ENCODE data around the gene IKBKE. TPM values are rescaled to one million over a fixed set of nuclear protein-coding genes. Genes with fewer than 3 reads are reported as not detected.

The IKBKE gene
- total RNA-seq, 8 experiments from 2014 or later = 0.05 to 10.0 (median 3.3) TPM

DNA sequence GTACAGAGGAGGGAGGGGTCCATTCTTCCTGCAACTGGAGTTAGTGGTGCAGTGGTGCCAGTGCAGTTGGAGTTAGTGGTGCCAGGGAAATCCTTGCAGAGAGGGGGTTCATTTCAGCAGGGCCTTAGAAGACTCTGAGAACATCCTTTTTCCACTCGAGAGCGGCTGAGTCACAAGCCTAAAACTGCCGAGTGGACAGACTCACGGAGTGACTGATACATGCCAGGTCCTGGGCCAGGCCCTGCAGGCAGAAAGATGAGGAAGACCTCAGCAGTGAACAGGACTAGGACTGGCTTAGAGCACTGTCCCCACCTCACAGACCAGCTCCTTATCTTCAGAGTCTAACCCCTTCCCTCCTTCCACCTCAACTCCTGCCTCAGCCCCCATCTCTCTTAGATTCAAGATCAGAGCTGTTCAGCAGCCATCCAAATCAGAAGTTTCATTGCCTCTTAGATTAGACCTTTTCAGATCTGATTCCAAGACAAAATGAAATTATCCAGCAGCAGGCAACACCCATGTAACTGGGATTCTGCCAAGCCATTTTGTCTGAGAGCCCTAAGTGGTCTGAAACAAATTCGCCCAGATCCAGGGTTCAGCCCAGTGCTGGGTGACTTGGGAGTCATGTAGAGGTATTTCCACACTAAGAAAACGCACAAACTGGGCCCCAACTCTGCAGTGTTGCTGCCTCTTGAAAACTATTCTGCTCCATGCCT, 12.7 kb upstream of the IKBKE start:
- Histone ChIP-seq H3K27ac (no peak overlapping the region), H3K4me3 (no peak overlapping the region), H3K4me1 (replicated peaks in 1 of 2) (peaks cover 11 to 12% of the 10 kb centered on the region in 2 donors)
- ATAC-seq (replicated peaks in 6 of 8) = peak in 2 of 8 experiments; percentile 24 to 45
- in situ Hi-C loops (cut with MboI; ENCODE audit: low pct_unique_long_range_greater_than_20kb in 2 of 9, low sequenced_read_pairs in 9 of 9, unreplicated experiment in 9 of 9) = no loop called here
- 5 to 100% (median 85%) methylated on average over 1 to 6 of the region's 6 CpGs; no CpG with 5 or more reads in 3 of the 10 experiments for WGBS, 10 experiments

DNA sequence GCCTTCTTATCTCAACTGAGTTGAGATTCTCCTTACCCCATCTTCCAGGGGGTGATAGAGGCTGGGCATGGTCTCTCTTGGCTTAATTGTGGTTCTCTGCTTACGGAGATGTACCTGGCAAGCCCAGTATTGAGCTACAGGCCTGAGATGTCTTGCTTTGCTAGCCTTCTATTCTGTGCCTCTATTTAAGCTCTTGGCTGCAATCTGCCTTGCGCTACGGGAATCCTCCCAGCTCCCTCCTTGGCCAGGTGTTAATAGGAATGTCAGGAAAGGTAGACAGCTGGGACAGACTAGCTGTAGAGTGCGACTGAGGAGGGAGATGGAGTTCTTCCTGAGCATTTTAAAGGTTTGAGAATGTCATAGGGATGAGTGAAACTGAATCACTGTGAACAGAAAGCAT, 10.6 kb upstream of the IKBKE start:
- no peak for ATAC-seq (replicated peaks in 6 of 8)
- Histone ChIP-seq H3K4me3 (no peak overlapping the region), H3K4me1 (replicated peaks in 1 of 2) (peaks cover 11 to 21% of the 10 kb centered on the region in 2 donors), H3K27ac (no peak overlapping the region)
- in situ Hi-C loops (cut with MboI; ENCODE audit: low pct_unique_long_range_greater_than_20kb in 2 of 9, low sequenced_read_pairs in 9 of 9, unreplicated experiment in 9 of 9) = no loop called here
- WGBS, 10 experiments = 75 to 100% (median 94%) methylated on average over 1 to 4 of the region's 4 CpGs; no CpG with 5 or more reads in 3 of the 10 experiments

DNA sequence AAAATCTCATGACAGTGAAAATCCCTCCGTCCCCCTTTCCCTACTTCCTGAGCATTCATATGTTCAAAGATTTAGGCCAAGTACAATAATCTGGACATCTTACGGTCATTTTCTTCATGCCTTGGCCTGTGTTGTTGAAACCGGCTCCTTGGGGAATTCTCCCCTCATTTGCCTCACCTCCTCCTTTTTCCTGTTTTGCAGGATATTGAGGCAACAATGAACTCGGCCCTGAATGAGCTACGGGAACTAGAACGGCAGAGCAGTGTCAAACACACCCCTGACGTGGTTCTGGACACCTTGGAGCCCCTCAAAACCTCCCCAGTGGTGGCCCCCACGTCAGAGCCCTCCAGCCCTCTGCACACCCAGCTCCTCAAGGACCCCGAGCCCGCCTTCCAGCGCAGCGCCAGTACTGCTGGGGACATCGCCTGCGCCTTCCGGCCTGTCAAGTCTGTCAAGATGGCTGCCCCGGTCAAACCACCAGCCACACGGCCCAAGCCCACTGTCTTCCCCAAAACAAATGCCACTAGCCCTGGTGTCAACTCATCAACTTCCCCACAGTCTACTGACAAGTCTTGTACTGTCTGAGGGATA, 9.3 kb upstream of the IKBKE start:
- in situ Hi-C loops (cut with MboI; ENCODE audit: low pct_unique_long_range_greater_than_20kb in 2 of 9, low sequenced_read_pairs in 9 of 9, unreplicated experiment in 9 of 9) = no loop called here
- no peak overlapping the region for H3K4me3 ChIP-seq
- H3K27ac ChIP-seq = no peak overlapping the region
- peaks cover 4 to 17% of the 10 kb centered on the region in 2 donors for H3K4me1 ChIP-seq (replicated peaks in 1 of 2)
- no peak for ATAC-seq (replicated peaks in 6 of 8)
- WGBS, 10 experiments = 67 to 100% (median 93%) methylated on average over 1 to 17 of the region's 17 CpGs; no CpG with 5 or more reads in 1 of the 10 experiments

DNA sequence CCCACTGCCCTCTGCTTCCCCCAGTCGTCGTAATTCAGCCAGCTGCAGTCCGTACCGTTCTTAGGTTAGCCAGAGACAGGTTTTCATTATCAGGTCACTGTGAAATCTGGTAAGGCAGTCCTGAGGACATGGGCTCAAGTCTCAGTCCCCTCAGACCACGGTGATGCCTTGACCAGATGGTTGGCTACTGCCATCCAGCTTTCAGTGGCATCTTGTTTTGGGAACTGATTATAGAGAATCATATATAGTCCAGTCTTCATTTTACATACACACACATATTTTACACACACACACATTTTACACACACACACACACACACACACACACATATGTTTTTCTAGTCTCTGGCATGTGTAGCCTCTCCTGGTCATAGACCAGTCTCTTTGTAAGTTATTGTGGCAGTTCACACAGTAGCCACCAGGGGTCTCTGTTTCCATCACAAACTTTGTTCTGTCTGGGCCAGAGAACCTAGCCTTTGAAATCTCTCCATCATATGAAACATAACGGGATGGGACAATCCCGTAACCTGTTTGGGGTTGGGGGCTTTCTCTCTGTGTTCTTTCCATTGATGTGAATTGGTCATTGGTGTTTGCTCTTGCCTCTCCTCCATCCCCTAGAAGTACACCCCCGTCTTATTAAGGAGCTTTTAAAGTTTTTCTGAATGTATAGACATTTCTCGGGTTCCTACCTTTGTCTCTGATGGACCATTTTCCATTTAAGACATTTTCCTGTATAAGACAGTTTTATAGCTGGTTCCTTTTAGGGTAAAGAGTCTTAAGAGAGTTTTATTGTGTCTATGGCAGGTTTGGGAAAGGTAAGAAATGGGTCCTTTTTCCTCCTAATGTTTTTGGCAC, 8.4 kb upstream of the IKBKE start:
- in situ Hi-C loops (cut with MboI; ENCODE audit: low pct_unique_long_range_greater_than_20kb in 2 of 9, low sequenced_read_pairs in 9 of 9, unreplicated experiment in 9 of 9) = no loop called here
- no peak overlapping the region for H3K27ac ChIP-seq
- no peak overlapping the region for H3K4me3 ChIP-seq
- H3K4me1 ChIP-seq (replicated peaks in 1 of 2) = peaks cover 0 to 13% of the 10 kb centered on the region in 2 donors
- WGBS, 10 experiments = 50 to 93% (median 74%) methylated on average over 2 to 9 of the region's 9 CpGs; no CpG with 5 or more reads in 2 of the 10 experiments
- peak; percentile 21 to 89 (median 62) for ATAC-seq (replicated peaks in 6 of 8)

DNA sequence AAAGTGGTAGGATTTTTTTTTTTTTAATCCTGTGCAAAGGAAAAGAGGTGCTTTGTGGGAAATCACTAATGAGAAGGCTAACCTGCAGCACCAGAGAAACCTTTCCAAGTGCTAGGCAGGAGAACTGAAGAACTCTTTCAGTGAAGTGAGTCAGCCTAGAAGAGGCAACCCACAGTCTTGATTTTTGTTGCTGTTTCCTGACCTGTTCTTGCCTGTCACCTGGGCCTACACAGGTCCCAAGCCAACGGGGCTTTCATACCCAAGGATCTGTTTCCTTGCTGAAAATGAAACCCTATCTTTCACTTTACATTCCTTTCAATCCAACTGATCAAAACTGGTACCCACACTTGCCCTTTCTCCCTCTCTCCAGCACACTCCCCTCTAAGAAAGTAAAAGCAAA, 7.1 kb upstream of the IKBKE start:
- H3K27ac ChIP-seq = no peak overlapping the region
- no peak for ATAC-seq (replicated peaks in 6 of 8)
- peaks cover 0 to 13% of the 10 kb centered on the region in 2 donors for H3K4me1 ChIP-seq (replicated peaks in 1 of 2)
- no peak overlapping the region for H3K4me3 ChIP-seq
- 40 to 100% (median 100%) methylated on average over 1 of the region's 1 CpG; no CpG with 5 or more reads in 4 of the 10 experiments for WGBS, 10 experiments
- in situ Hi-C loops (cut with MboI; ENCODE audit: low pct_unique_long_range_greater_than_20kb in 2 of 9, low sequenced_read_pairs in 9 of 9, unreplicated experiment in 9 of 9) = no loop called here

DNA sequence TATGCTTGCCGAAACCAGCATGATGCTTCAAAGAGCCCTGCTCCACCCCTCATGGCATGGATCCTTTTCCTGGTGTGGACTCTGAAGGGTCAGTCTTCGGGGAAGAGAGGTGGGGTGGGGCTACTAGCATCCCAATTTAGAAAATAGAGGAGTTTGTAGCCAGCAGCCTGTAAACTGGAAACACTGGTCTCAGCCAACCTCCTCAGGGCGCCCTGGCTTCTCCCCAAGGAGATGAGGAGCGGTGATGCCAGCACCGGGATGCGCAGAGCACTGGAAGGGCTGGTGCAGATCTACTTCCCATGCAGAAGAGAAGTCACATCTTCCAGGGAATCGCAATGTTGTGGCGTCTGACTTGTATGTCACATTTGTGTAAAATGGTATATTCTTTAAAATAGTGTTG, 6.4 kb upstream of the IKBKE start:
- in situ Hi-C loops (cut with MboI; ENCODE audit: low pct_unique_long_range_greater_than_20kb in 2 of 9, low sequenced_read_pairs in 9 of 9, unreplicated experiment in 9 of 9) = no loop called here
- H3K4me3 ChIP-seq = no peak overlapping the region
- ATAC-seq (replicated peaks in 6 of 8) = no peak
- WGBS, 10 experiments = 83 to 100% (median 91%) methylated on average over 2 to 7 of the region's 8 CpGs; no CpG with 5 or more reads in 3 of the 10 experiments
- peaks cover 0 to 13% of the 10 kb centered on the region in 2 donors for H3K4me1 ChIP-seq (replicated peaks in 1 of 2)
- no peak overlapping the region for H3K27ac ChIP-seq

DNA sequence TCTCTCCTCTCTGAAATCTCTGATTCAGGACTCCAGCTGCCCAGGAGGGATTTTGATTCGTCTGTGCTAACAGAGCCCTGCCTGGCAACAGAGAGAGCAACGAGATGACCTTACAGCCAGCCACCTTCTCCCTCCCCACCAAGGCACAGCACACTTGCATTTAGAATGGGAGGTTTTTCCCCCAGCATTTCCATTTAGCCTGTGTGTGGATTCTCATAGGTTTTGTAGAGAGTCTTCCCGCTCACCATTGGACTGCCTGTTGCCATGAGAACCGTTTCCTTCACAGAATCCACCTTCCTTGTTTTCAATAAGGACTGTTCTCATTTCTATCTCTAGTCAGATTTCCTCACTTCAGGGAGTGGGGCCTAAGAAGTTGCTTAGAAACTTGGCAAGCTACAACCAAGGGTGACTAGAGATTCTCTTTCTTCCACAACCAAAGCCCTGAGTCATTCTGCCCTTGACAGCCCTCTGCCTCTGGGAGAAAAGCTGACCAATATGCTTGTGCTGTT, 5.8 kb upstream of the IKBKE start:
- H3K4me3 ChIP-seq = no peak overlapping the region
- 33 to 93% (median 51%) methylated on average over 1 to 4 of the region's 4 CpGs; no CpG with 5 or more reads in 1 of the 10 experiments for WGBS, 10 experiments
- in situ Hi-C loops (cut with MboI; ENCODE audit: low pct_unique_long_range_greater_than_20kb in 2 of 9, low sequenced_read_pairs in 9 of 9, unreplicated experiment in 9 of 9) = no loop called here
- ATAC-seq (replicated peaks in 6 of 8) = peak; percentile 48 to 88 (median 74)
- H3K27ac ChIP-seq = no peak overlapping the region
- H3K4me1 ChIP-seq (replicated peaks in 1 of 2) = peaks cover 0 to 13% of the 10 kb centered on the region in 2 donors

DNA sequence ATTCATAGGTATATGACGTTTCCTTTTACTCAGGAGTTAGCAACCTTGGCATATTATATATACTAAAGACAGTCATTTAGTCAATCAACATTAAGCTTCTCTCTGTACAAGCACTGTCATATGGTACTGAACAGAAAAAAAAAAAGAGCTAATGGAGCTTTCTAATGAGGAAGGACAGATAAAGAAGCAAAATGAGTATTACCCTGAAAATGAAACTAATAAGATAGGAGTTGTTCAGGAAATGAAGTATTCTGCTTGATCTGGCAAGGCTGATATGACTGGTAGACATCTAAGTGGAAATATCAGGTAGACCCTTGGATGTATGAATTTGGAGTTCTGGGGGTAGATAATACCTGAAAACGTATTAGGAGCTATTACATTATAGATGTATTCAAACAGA, 4.3 kb upstream of the IKBKE start:
- in situ Hi-C loops (cut with MboI; ENCODE audit: low pct_unique_long_range_greater_than_20kb in 2 of 9, low sequenced_read_pairs in 9 of 9, unreplicated experiment in 9 of 9) = no loop called here
- WGBS, 10 experiments = 52 to 100% (median 82%) methylated on average over 1 to 2 of the region's 2 CpGs
- H3K4me1 ChIP-seq (replicated peaks in 1 of 2) = peaks cover 5 to 27% of the 10 kb centered on the region in 2 donors
- ATAC-seq (replicated peaks in 6 of 8) = no peak
- H3K27ac ChIP-seq = no peak overlapping the region
- H3K4me3 ChIP-seq = no peak overlapping the region

DNA sequence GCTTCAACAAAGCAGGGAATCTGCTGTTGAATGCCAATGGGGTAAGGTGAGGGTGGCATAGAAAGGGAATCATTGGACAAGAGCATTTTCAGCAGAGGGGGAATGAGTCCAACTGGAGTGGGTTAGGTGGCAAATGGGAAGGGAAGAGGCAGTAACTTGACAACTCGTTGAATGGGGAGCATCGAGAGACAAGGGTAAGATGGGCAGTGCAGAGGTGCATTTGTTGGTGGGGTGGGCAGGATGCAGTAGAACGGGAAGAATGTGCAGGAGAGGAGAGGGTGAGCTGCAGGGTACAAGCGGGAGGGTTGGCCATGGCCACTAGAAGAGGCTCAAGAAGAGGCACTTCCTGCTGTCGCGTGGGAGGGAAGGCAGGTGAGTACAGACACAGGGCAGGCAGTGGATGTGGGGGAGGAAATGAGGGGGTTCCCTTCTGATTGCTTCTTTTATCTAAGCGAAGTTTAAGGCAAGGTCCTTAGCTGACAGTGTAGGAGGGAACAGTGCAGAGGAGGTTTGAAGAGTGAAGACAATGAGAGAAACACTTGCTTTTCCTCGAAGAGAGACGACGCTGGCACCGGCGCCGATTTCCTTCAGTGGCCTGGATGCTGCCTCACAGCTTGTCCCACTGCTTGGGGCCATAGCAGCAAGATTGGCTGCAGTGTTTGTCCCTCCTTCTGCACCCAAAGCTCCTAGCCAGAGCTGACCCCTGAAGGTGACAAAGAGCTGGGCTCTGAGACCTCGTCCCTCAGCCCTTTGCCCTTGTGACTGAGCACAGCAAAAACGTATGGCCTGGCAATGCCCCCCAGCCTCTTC, 3.2 kb upstream of the IKBKE start:
- Histone ChIP-seq H3K4me1 (replicated peaks in 1 of 2) (peaks cover 5 to 33% of the 10 kb centered on the region in 2 donors), H3K4me3 (no peak overlapping the region), H3K27ac (no peak overlapping the region)
- whole genome bisulfite sequencing, 10 experiments = 49 to 81% (median 71%) methylated on average over 2 to 15 of the region's 15 CpGs
- ATAC-seq (replicated peaks in 6 of 8) = no peak
- in situ Hi-C loops (cut with MboI; ENCODE audit: low pct_unique_long_range_greater_than_20kb in 2 of 9, low sequenced_read_pairs in 9 of 9, unreplicated experiment in 9 of 9) = no loop called here

DNA sequence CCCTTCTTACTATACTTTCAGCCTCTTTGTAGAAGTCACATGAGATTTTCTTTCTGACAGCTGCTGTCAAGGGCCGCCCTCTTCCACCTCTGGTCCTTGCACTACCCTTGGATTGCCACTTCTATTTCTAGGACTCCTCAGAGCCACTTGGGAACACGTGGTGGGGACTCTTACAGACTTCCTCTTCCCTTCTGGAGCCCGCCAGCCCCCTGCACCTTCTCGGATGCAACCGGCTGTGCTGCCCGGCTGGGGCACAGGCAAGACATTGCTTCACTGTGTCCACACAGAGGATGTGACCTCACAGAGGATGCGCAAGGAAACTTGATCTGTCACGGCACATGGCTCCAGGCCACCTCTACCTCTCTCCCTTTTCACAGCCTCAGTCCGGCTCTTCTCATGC, 2.4 kb upstream of the IKBKE start:
- H3K4me3 ChIP-seq = no peak overlapping the region
- in situ Hi-C loops (cut with MboI; ENCODE audit: low pct_unique_long_range_greater_than_20kb in 2 of 9, low sequenced_read_pairs in 9 of 9, unreplicated experiment in 9 of 9) = no loop called here
- peaks cover 5 to 37% of the 10 kb centered on the region in 2 donors for H3K4me1 ChIP-seq (replicated peaks in 1 of 2)
- 40 to 100% (median 75%) methylated on average over 1 to 9 of the region's 9 CpGs; no CpG with 5 or more reads in 3 of the 10 experiments for WGBS, 10 experiments
- ATAC-seq (replicated peaks in 6 of 8) = peak in 1 of 8 experiments; percentile 7
- no peak overlapping the region for H3K27ac ChIP-seq

DNA sequence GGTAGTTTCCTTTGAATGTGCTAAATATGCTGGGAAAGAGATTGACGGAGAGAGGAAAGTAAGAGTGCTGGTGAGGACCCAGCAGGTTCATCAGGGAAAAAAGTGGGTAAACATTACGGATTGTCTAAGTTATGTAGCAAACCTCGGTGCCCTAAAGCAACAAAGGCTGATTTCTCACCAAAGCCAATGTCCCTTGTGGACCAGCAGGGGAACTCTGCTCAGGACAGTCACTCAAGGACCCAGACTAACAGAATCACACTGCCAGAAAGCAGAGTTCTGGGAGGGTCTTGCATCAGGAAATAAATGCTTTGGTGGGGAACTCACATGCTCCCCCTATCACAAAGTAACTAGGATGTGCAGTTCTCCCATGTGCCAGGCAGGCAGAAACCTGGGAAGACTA, 1.7 kb upstream of the IKBKE start:
- no peak for ATAC-seq (replicated peaks in 6 of 8)
- H3K4me3 ChIP-seq = no peak overlapping the region
- WGBS, 10 experiments = 26 to 100% (median 80%) methylated on average over 1 to 3 of the region's 3 CpGs; no CpG with 5 or more reads in 2 of the 10 experiments
- in situ Hi-C loops (cut with MboI; ENCODE audit: low pct_unique_long_range_greater_than_20kb in 2 of 9, low sequenced_read_pairs in 9 of 9, unreplicated experiment in 9 of 9) = no loop called here
- H3K4me1 ChIP-seq (replicated peaks in 1 of 2) = peaks cover 5 to 37% of the 10 kb centered on the region in 2 donors
- H3K27ac ChIP-seq = no peak overlapping the region

DNA sequence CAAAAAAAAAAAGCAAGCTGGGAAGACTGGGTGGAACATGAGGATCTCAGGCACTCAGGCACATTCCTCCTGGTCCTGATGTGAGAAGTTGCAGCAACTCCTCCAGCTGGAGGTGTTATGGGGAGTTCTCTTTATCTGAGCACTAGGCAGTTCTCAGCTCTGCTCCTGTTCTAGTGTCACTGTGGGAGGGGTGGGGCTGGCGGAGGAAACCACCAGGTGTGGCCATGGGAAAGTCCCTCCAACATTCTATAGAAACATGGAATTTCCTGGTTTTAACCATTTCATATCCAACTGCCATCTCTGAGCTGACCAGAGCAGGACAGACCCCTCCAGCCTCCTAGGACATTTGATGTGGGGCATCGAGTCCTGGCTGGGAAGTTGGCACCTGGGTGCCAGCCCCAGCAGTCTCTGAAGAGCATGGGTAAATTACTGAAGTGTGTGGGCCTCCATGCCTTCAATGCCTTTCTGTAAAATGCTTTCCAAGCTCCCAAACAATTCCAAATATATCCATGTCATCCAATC, 804 bp upstream of the IKBKE start:
- in situ Hi-C loops (cut with MboI; ENCODE audit: low pct_unique_long_range_greater_than_20kb in 2 of 9, low sequenced_read_pairs in 9 of 9, unreplicated experiment in 9 of 9) = no loop called here
- ATAC-seq (replicated peaks in 6 of 8) = no peak
- Histone ChIP-seq H3K27ac (no peak overlapping the region), H3K4me3 (no peak overlapping the region), H3K4me1 (replicated peaks in 1 of 2) (peaks cover 5 to 30% of the 10 kb centered on the region in 2 donors)
- 35 to 100% (median 84%) methylated on average over 1 to 2 of the region's 2 CpGs; no CpG with 5 or more reads in 5 of the 10 experiments for WGBS, 10 experiments

All from motor neuron (in vitro differentiated cells).